H1 (cell line): ENCODE measurements around the gene SERPINB6.

Source experiments
- CHD2 ChIP-seq: IDR thresholded peaks from 2 replicates; pipeline ENCODE4 v1.6.1; 2012; ENCODE audit warnings: low read length, improper control_type of control experiment
- EZH2 ChIP-seq: fragments of 200-600 bp; sonication (generic); IDR thresholded peaks from 2 replicates; pipeline ENCODE4 v1.7.1; 2012; ENCODE audit warnings: low read depth, mild to moderate bottlenecking, moderate library complexity, low read length, inconsistent platforms; ENCODE audit not compliant: severe bottlenecking
- FOSL1 ChIP-seq: IDR thresholded peaks from 2 replicates; pipeline ENCODE4 v1.6.1; 2011; ENCODE audit warnings: mild to moderate bottlenecking, low read depth, low read length, moderate library complexity; ENCODE audit not compliant: insufficient read depth
- HDAC2 ChIP-seq, 2 experiments: fragments of 300-600 bp in 1 of 2; sonication (generic) in 1 of 2; IDR thresholded peaks; 2 replicates each; pipeline ENCODE4 v1.6.1; 2011 to 2012; ENCODE audit warnings: low read depth in 2 of 2, low read length in 2 of 2, mild to moderate bottlenecking in 2 of 2, moderate library complexity in 2 of 2, borderline replicate concordance in 1 of 2, inconsistent platforms in 1 of 2
- KDM5A ChIP-seq: fragments of 200-600 bp; IDR thresholded peaks from 2 replicates; pipeline ENCODE4 v1.7.1; 2012; ENCODE audit warnings: mild to moderate bottlenecking, low read length, inconsistent platforms, mixed read lengths
- NRF1 ChIP-seq: IDR thresholded peaks from 2 replicates; pipeline ENCODE4 v1.6.1; 2011; ENCODE audit warnings: mild to moderate bottlenecking, low read depth, low read length, improper control_type of control experiment
- POLR2AphosphoS5 ChIP-seq: IDR thresholded peaks from 2 replicates; pipeline ENCODE4 v1.6.1; 2011; ENCODE audit warnings: low read depth, low read length
- RXRA ChIP-seq: IDR thresholded peaks from 2 replicates; pipeline ENCODE4 v1.6.1; 2011; ENCODE audit warnings: low read depth, mild to moderate bottlenecking, low read length, moderate library complexity; ENCODE audit not compliant: insufficient read depth
- SIX5 ChIP-seq: IDR thresholded peaks from 2 replicates; pipeline ENCODE4 v1.6.1; 2011; ENCODE audit warnings: mild to moderate bottlenecking, low read depth, low read length
- SP1 ChIP-seq: IDR thresholded peaks from 2 replicates; pipeline ENCODE4 v1.6.1; 2011; ENCODE audit warnings: low read depth, low read length
- SRF ChIP-seq: IDR thresholded peaks from 2 replicates; pipeline ENCODE4 v1.6.1; 2011; ENCODE audit warnings: mild to moderate bottlenecking, low read depth, low read length, moderate library complexity
- TEAD4 ChIP-seq: IDR thresholded peaks from 2 replicates; pipeline ENCODE4 v1.6.1; 2012; ENCODE audit warnings: low read depth, low read length, inconsistent platforms, mixed read lengths
- TF ChIP-seq, protein P1 (sequence below), 3 experiments: IDR thresholded peaks; 1 replicate in 2 of 3; 2 replicates in 1 of 3; pipeline versions ENCODE4 v1.5.1 to v1.6.1; 2011; ENCODE audit warnings: low read length in 3 of 3, mild to moderate bottlenecking in 3 of 3, inconsistent platforms in 2 of 3, low read depth in 1 of 3, moderate library complexity in 1 of 3; ENCODE audit not compliant: insufficient read depth in 1 of 3; ENCODE audit errors: control extremely low read depth in 1 of 3
- TF ChIP-seq, protein P2 (sequence below): IDR thresholded peaks from 2 replicates; pipeline ENCODE4 v1.6.1; 2012; ENCODE audit warnings: low read length, inconsistent platforms

GRCh38 chr6:2966347-2966746 lies 5.0 kb downstream of the SERPINB6 start:
- TF ChIP-seq, protein P1, sequence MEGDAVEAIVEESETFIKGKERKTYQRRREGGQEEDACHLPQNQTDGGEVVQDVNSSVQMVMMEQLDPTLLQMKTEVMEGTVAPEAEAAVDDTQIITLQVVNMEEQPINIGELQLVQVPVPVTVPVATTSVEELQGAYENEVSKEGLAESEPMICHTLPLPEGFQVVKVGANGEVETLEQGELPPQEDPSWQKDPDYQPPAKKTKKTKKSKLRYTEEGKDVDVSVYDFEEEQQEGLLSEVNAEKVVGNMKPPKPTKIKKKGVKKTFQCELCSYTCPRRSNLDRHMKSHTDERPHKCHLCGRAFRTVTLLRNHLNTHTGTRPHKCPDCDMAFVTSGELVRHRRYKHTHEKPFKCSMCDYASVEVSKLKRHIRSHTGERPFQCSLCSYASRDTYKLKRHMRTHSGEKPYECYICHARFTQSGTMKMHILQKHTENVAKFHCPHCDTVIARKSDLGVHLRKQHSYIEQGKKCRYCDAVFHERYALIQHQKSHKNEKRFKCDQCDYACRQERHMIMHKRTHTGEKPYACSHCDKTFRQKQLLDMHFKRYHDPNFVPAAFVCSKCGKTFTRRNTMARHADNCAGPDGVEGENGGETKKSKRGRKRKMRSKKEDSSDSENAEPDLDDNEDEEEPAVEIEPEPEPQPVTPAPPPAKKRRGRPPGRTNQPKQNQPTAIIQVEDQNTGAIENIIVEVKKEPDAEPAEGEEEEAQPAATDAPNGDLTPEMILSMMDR (IDR thresholded peaks at IDR 0.05; ENCODE audit: control extremely low read depth in 1 of 3, insufficient read depth in 1 of 3, low read depth in 1 of 3, low read length in 3 of 3): no peak
- TF ChIP-seq, protein P2, sequence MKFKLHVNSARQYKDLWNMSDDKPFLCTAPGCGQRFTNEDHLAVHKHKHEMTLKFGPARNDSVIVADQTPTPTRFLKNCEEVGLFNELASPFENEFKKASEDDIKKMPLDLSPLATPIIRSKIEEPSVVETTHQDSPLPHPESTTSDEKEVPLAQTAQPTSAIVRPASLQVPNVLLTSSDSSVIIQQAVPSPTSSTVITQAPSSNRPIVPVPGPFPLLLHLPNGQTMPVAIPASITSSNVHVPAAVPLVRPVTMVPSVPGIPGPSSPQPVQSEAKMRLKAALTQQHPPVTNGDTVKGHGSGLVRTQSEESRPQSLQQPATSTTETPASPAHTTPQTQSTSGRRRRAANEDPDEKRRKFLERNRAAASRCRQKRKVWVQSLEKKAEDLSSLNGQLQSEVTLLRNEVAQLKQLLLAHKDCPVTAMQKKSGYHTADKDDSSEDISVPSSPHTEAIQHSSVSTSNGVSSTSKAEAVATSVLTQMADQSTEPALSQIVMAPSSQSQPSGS: no peak
- no peak for TF ChIP-seq FOSL1
- no peak for TF ChIP-seq HDAC2 (IDR thresholded peaks at IDR 0.05; ENCODE audit: borderline replicate concordance in 1 of 2, low read depth in 2 of 2, low read length in 2 of 2)
- no peak for TF ChIP-seq CHD2
- TF ChIP-seq TEAD4: no peak
- no peak for TF ChIP-seq POLR2AphosphoS5
- no peak for TF ChIP-seq EZH2
- no peak for TF ChIP-seq NRF1
- TF ChIP-seq KDM5A: no peak
- no peak for TF ChIP-seq SP1
- no peak for TF ChIP-seq SIX5
- no peak for TF ChIP-seq SRF
- TF ChIP-seq RXRA: no peak
